H1 (cell line): ENCODE data around the gene CAPN3. TPM values are rescaled to one million over a fixed set of nuclear protein-coding genes. Genes with fewer than 3 reads are reported as not detected.

ENCODE experiments used
- CTCF ChIA-PET: fragments of 300-600 bp; sonication (Branson Sonifier 250); formaldehyde crosslinking; loops from one replicate; lab custom pipeline; 2021; ENCODE audit not compliant: partially characterized antibody; lab: Charles Lee
- POLR2A ChIA-PET: fragments of 300-600 bp; sonication (Branson Sonifier 250); formaldehyde crosslinking; loops from one replicate; lab custom pipeline; 2021; ENCODE audit warnings: inconsistent platforms; ENCODE audit not compliant: partially characterized antibody; lab: Charles Lee
- DNase-seq, 2 experiments: peaks; one replicate each; pipeline versions ENCODE4 v3.0.0 to v3.0.0-alpha.2; 2010 to 2022; ENCODE audit warnings: low spot score in 2 of 2, low read depth in 1 of 2, mixed read lengths in 1 of 2
- FAIRE-seq: peaks from 2 replicates; lab custom pipeline; 2011; peaks lifted over from hg19 to GRCh38; lab: Jason Lieb, UNC
- H2AFZ ChIP-seq: 2 replicates; pipeline ENCODE4 v1.8.1; 2012; ENCODE audit warnings: low read length, inconsistent platforms
- H2AK5ac ChIP-seq: 2 replicates; pipeline ENCODE4 v1.6.1; 2013; ENCODE audit warnings: low read depth, low read length
- H2BK120ac ChIP-seq: replicated peaks from 2 replicates; pipeline ENCODE3; 2013; ENCODE audit warnings: low read depth, low read length, inconsistent platforms
- H2BK12ac ChIP-seq: 2 replicates; pipeline ENCODE4 v1.6.1; 2013; ENCODE audit warnings: low read depth, low read length
- H2BK15ac ChIP-seq: 2 replicates; pipeline ENCODE4 v1.6.1; 2013; ENCODE audit warnings: low read length
- H2BK20ac ChIP-seq: 2 replicates; pipeline ENCODE4 v1.6.1; 2013; ENCODE audit warnings: low read length
- H2BK5ac ChIP-seq: 2 replicates; pipeline ENCODE4 v1.6.1; 2013; ENCODE audit warnings: low read depth, low read length
- H3K14ac ChIP-seq: 2 replicates; pipeline ENCODE4 v1.6.1; 2013; ENCODE audit warnings: inconsistent platforms; ENCODE audit not compliant: insufficient read length
- H3K18ac ChIP-seq: 2 replicates; pipeline ENCODE4 v1.6.1; 2013; ENCODE audit warnings: low read length; ENCODE audit errors: extremely low read depth
- H3K23ac ChIP-seq: 2 replicates; pipeline ENCODE4 v1.6.1; 2013; ENCODE audit warnings: inconsistent platforms; ENCODE audit not compliant: insufficient read length
- H3K23me2 ChIP-seq: 2 replicates; pipeline ENCODE4 v1.6.1; 2013; ENCODE audit warnings: low read depth, low read length
- H3K27ac ChIP-seq: 2 replicates; pipeline ENCODE4 v1.6.1; 2011; ENCODE audit warnings: low read depth, low read length, inconsistent platforms
- H3K27me3 ChIP-seq, 4 experiments: replicated peaks in 1 of 4; 1 replicate in 1 of 4; 2 replicates in 3 of 4; pipeline versions ENCODE4 v1.6.1 to v1.8.1; 2011 to 2013; ENCODE audit warnings: low read length in 3 of 4, mild to moderate bottlenecking in 3 of 4, inconsistent platforms in 2 of 4, mixed read lengths in 2 of 4, moderate library complexity in 1 of 4; ENCODE audit not compliant: control insufficient read depth in 3 of 4, insufficient read depth in 3 of 4; ENCODE audit errors: extremely low read depth in 1 of 4
- H3K36me3 ChIP-seq, 4 experiments: 2 replicates each; pipeline versions ENCODE4 v1.6.1 to v1.8.1; 2011 to 2013; ENCODE audit warnings: mild to moderate bottlenecking in 4 of 4, low read length in 3 of 4, moderate library complexity in 2 of 4, control low read depth in 1 of 4, inconsistent platforms in 1 of 4; ENCODE audit not compliant: insufficient read depth in 4 of 4, control insufficient read depth in 2 of 4
- H3K4ac ChIP-seq: replicated peaks from 2 replicates; pipeline ENCODE3; 2013; ENCODE audit warnings: low read length, low read depth, mixed read lengths, inconsistent platforms; ENCODE audit not compliant: insufficient read length
- H3K4me1 ChIP-seq, 4 experiments: replicated peaks in 1 of 4; 1 replicate in 1 of 4; 2 replicates in 3 of 4; pipeline versions ENCODE4 v1.6.1 to v1.8.1; 2011 to 2013; ENCODE audit warnings: low read length in 3 of 4, inconsistent platforms in 2 of 4, mixed read lengths in 1 of 4; ENCODE audit not compliant: insufficient read depth in 4 of 4, control insufficient read depth in 3 of 4
- H3K4me2 ChIP-seq, 2 experiments: 2 replicates each; pipeline versions ENCODE4 v1.6.1 to v1.8.1; 2011 to 2013; ENCODE audit warnings: low read depth in 2 of 2, low read length in 2 of 2, control low read depth in 1 of 2, inconsistent platforms in 1 of 2, mild to moderate bottlenecking in 1 of 2; ENCODE audit not compliant: insufficient read depth in 1 of 2
- H3K4me3 ChIP-seq, 4 experiments: fragments of 200-600, 300-600 bp in 1 of 4; sonication (generic), shearing (Covaris generic), sonication (Bioruptor Twin) in 1 of 4; 2 replicates each; pipeline versions ENCODE4 v1.5.1 to v1.8.1; 2011 to 2016; ENCODE audit warnings: low read length in 4 of 4, low read depth in 3 of 4, control low read depth in 2 of 4, inconsistent platforms in 2 of 4, mild to moderate bottlenecking in 2 of 4, mixed read lengths in 1 of 4, moderate library complexity in 1 of 4; ENCODE audit not compliant: insufficient read depth in 2 of 4; ENCODE audit errors: extremely low read depth in 1 of 4
- H3K56ac ChIP-seq: replicated peaks from 2 replicates; pipeline ENCODE3; 2013; ENCODE audit warnings: low read depth, mild to moderate bottlenecking, mixed read lengths, low read length, inconsistent platforms; ENCODE audit not compliant: insufficient read length
- H3K79me1 ChIP-seq: 2 replicates; pipeline ENCODE4 v1.6.1; 2013; ENCODE audit warnings: low read depth, low read length, control low read depth
- H3K79me2 ChIP-seq, 2 experiments: 2 replicates each; pipeline versions ENCODE4 v1.6.1 to v1.8.1; 2012 to 2013; ENCODE audit warnings: low read length in 2 of 2, mild to moderate bottlenecking in 2 of 2, inconsistent platforms in 1 of 2; ENCODE audit not compliant: insufficient read depth in 2 of 2, control insufficient read depth in 1 of 2
- H3K9ac ChIP-seq, 4 experiments: replicated peaks in 1 of 4; 1 replicate in 1 of 4; 2 replicates in 3 of 4; pipeline versions ENCODE4 v1.6.1 to v1.8.1; 2011 to 2013; ENCODE audit warnings: low read depth in 3 of 4, low read length in 3 of 4, control low read depth in 2 of 4, mild to moderate bottlenecking in 2 of 4, moderate library complexity in 2 of 4, inconsistent platforms in 1 of 4; ENCODE audit errors: extremely low read depth in 1 of 4
- H3K9me3 ChIP-seq, 2 experiments: 2 replicates each; pipeline versions ENCODE4 v1.6.1 to v1.8.1; 2012 to 2013; ENCODE audit warnings: mild to moderate bottlenecking in 2 of 2, moderate library complexity in 2 of 2, control low read depth in 1 of 2, inconsistent platforms in 1 of 2, low read depth in 1 of 2, low read length in 1 of 2, mixed read lengths in 1 of 2; ENCODE audit not compliant: insufficient read depth in 2 of 2
- H4K20me1 ChIP-seq, 2 experiments: replicated peaks in 1 of 2; 2 replicates each; pipeline versions ENCODE3 to v1.8.1; 2011 to 2013; ENCODE audit warnings: inconsistent platforms in 2 of 2, low read length in 2 of 2, mild to moderate bottlenecking in 1 of 2; ENCODE audit not compliant: insufficient read depth in 2 of 2, control insufficient read depth in 1 of 2
- H4K5ac ChIP-seq: 2 replicates; pipeline ENCODE4 v1.6.1; 2013; ENCODE audit warnings: low read length, low read depth, mixed read lengths, inconsistent platforms; ENCODE audit not compliant: insufficient read length
- H4K8ac ChIP-seq: 2 replicates; pipeline ENCODE4 v1.8.0; 2013; ENCODE audit warnings: mild to moderate bottlenecking, moderate library complexity, low read length, inconsistent platforms; ENCODE audit not compliant: insufficient read depth; ENCODE audit errors: extremely low read depth
- H4K91ac ChIP-seq: replicated peaks from 2 replicates; pipeline ENCODE3; 2013; ENCODE audit warnings: low read length, mixed read lengths, inconsistent platforms; ENCODE audit not compliant: insufficient read length
- BACH1 ChIP-seq: IDR thresholded peaks from 2 replicates; pipeline ENCODE4 v1.6.1; 2012; ENCODE audit warnings: low read length, improper control_type of control experiment
- RNF2 ChIP-seq: fragments of 200-900, 300-1000 bp; sonication (generic); IDR thresholded peaks from 2 replicates; pipeline ENCODE4 v1.7.1; 2016; ENCODE audit warnings: borderline replicate concordance, low read depth, mild to moderate bottlenecking, antibody characterized with exemption, low read length; ENCODE audit not compliant: poor library complexity, severe bottlenecking; ENCODE audit errors: missing control alignments
- WGBS, 2 experiments: shearing (Covaris generic) in 1 of 2; methylation state at CpG; one replicate each; pipeline versions ENCODE4 v1.1.6 to v1.1.7; 2013 to 2015; ENCODE audit warnings: low lambda C conversion rate in 2 of 2, mixed read lengths in 2 of 2, inconsistent platforms in 1 of 2, low coverage in 1 of 2, missing lambda C conversion rate in 1 of 2; ENCODE audit not compliant: insufficient replicate concordance in 2 of 2, insufficient coverage in 1 of 2, insufficient read length in 1 of 2; ENCODE audit errors: extremely low coverage in 1 of 2, missing lambda C conversion rate in 1 of 2; 5-methylcytosine and 5-hydroxymethylcytosine counted together
- polyA plus RNA-seq, 7 experiments: library from polyadenylated mRNA; depleted of rRNA in 3 of 7; stranded (reverse) in 5 of 7; unstranded in 2 of 7; fragments of >200 nt in 5 of 7; fragments of 200-250 nt in 2 of 7; gene quantifications; 1 replicate in 5 of 7; 2 replicates in 1 of 7; 4 replicates in 1 of 7; pipeline versions ENCODE4 v1.2.1 to v1.2.3, GENCODE V29; 2011 to 2013; ENCODE audit warnings: missing spikeins in 2 of 7, mixed read lengths in 2 of 7
- total RNA-seq: library from RNA; stranded (reverse); fragmentation: NEBNext Ultra II Directional; extraction: Animal tissue kit (Norgen Biotek cat#: 25700); gene quantifications from 2 replicates; pipeline ENCODE4 v1.2.1, GENCODE V29; 2021
- TF ChIP-seq, protein P1 (sequence below): IDR thresholded peaks from 2 replicates; pipeline ENCODE4 v1.6.1; 2012; ENCODE audit warnings: inconsistent platforms

Gene CAPN3
- total and polyA plus RNA-seq, 2 of the 8 experiments (the other 6 are each of a cell fraction or from before 2014, with no cell fraction given) = 0.80 to 2.1 TPM

DNA sequence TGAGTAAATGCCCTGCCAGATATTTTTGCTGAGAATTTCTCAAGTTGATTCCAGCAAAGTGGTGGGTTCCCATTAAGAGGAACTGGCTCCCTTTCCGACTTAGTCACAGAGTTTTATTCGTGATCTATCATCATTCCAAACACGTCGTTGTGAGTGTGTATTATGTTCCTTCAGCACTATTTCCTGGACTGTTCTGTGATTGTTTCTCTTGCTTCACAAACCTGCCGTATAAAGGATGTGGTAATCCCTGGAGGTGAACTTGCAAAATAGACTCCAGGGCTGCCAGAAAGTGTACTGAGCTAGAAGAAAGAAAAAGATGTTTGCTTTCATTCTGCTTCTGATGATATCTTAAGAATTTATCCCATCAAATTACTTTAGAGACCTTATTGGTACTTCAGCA is 14.5 kb upstream of the CAPN3 start:
- Histone ChIP-seq H2BK120ac (no peak overlapping the region), H3K79me2 (no peaks in the 10 kb centered on the region), H3K4me1 (no peaks in the 10 kb centered on the region), H3K9ac (no peak overlapping the region), H4K8ac (no peak overlapping the region), H3K14ac (no peak overlapping the region), H3K9me3 (no peaks in the 10 kb centered on the region), H3K27me3 (no peaks in the 10 kb centered on the region), H2BK20ac (no peak overlapping the region), H3K4me2 (no peak overlapping the region), H3K4me3 (no peak overlapping the region), H4K20me1 (no peaks in the 10 kb centered on the region), H3K27ac (no peak overlapping the region), H3K18ac (no peak overlapping the region), H3K4ac (no peak overlapping the region), H3K23ac (no peak overlapping the region), H4K5ac (no peak overlapping the region), H2BK12ac (no peak overlapping the region), H2AK5ac (no peak overlapping the region), H3K79me1 (no peaks in the 10 kb centered on the region), H2BK5ac (no peak overlapping the region), H3K36me3 (no peaks in the 10 kb centered on the region), H2AFZ (no peak overlapping the region), H4K91ac (no peak overlapping the region), H3K56ac (no peak overlapping the region), H3K23me2 (no peaks in the 10 kb centered on the region), H2BK15ac (no peak overlapping the region)
- CTCF ChIA-PET = no interaction called here
- 80% methylated on average over 5 of the region's 5 CpGs; no CpG with 5 or more reads in 1 of the 2 experiments for WGBS, 2 experiments
- no peak for FAIRE-seq
- POLR2A ChIA-PET = no interaction called here
- DNase-seq = no peak
- TF ChIP-seq, protein P1, sequence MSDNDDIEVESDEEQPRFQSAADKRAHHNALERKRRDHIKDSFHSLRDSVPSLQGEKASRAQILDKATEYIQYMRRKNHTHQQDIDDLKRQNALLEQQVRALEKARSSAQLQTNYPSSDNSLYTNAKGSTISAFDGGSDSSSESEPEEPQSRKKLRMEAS = no peak
- no peak for TF ChIP-seq BACH1
- TF ChIP-seq RNF2 = no peak
